CD4-positive, alpha-beta T cell treated with Interleukin-15 for 1 hour (primary cell): ENCODE results near the gene C1QTNF6.

Experiments used
- DNase-seq: peaks from one replicate; pipeline ENCODE4 v3.0.0-alpha.2; 2020

The C1QTNF6 gene

GRCh38 chr22:37138849-37139561 lies 49.0 kb downstream of the C1QTNF6 start:
- no peak for DNase-seq

DNA sequence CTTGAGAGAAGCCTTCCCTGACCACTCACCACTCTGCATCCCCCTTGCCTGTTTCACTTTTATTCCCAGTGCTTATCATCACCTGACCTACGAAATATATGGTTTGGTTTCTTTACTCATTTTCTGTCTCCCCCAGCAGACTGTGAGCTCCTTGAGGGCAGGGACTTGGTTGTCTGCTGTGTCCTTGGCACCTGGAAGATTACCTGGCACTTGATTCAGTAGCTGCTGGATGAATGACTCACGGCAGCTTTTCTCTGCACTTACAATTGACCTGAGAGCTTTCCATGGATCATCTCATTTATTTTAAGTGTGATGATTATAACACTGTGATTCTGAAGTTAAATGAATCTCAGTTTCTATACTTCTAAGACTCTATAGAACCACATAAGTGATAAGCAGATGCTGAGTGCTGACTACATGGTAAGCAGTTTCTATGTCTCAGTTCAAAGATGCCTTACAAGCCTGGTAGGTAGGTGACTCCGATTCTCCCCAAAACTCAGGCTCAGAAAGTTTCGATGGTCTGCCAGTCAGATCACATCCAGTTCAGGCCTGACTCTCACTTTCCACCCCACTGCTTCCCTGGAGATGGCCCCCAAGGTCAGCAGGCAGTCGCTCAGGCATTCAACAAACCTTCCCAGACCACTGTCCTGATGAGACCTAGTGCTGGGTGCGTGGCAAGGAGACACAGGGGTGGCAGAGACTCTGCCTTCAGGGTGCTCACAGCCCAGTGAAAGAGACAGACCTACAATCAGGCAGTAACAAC lies 50.0 kb downstream of the C1QTNF6 start:
- DNase-seq = no peak

- DNase-seq = no peak
These were observed 50.9 kb downstream of the C1QTNF6 start for GRCh38 chr22:37137131-37137530.

DNA sequence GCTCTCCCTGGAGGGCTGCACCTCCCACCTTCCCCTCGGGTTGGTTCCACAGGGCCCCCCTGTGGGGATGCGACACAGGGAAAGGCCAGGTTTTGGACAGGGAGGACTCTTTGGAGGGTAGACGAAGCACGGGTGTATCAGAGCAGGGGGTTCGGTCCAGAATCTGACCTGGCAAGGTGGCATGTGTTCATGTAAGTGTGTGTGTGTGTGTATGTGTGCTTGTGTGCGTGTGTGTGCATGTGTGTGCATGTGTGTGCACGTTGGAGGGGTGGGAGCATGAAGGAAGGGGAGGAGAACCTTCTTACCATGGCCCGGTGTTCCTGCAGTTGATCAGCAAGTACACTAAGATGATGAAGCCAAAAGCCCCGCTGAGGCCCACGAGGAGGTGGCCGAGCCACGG lies 53.0 kb downstream of the C1QTNF6 start:
- no peak for DNase-seq

DNA sequence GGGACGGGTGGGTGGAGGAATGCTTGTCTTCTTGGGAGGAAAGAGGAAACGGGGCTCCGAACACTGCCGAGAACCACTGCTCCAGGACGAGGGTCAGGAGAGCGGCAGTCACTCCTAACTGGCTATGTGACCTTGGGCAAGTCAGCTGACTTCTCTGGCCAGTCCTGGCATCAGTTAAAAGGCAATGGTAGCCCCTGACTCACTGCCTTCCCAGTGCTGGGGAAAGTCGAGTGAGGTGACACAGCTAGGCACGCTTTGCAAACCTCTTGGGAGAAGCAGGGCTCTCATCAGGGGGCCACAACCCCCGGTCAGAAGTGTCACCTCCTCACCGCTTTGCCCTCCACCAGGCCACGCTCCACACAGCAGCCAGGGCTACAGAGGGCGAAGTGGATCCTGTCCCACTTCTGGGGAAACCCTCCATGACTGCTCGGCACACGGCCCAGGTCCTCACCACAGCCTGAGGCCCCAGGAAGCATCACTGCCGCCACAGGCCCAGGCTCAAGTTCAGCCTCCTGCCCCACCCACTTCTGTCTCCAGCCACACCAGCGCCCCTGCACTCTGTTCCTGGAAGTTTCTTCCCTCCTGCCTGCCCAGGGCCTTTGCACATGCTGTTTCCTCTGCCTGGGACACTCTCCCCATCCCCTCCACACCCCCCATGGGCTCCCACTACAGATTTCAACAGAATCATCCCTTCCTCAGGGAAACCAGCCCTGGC lies 54.6 kb downstream of the C1QTNF6 start:
- DNase-seq = no peak

DNA sequence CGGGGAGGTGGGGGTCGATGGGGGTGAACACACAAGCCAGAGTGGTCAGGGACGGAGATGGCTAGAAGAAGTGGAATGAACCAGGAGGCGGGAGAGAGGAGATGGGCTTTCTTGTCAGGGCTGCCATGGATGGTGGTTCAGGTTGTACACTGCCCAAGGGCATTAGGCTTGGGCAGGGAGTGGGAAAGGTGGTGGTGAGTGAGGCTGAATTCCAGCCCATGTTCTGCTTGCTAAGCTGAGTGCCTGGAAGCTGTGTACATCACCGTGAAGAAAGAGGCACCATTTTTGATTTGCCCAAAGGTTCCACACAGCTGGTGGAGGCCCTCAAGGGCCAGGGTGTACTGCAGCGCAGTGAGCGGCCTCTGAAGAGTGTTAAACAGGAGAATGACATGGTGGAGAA lies 55.3 kb downstream of the C1QTNF6 start:
- DNase-seq = no peak
